Measurements from ENCODE around the gene IDS. TPM values are rescaled to one million over a fixed set of nuclear protein-coding genes. Genes with fewer than 3 reads are reported as not detected.

Gene IDS
- total RNA-seq, 2 donors from 2014 or later, result 23.9 to 32.5 TPM

DNA sequence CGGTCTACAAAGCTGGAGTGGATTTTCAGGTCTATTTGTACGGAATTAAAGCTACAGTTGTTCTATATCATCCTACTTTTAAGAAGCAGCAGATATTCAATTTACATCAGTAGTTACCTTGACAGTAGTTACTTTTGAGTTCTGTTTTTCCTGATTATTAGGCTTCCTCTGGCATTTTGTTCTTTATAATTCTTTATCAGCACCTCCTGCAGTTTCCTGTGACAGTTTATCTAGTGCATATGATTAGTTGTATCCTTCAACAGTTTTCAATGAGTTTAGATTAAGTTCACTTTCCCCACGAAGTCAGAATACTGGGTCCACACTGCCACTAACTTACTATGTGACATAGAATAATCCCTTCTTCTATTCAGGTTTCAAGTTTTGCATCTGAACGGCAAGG is 71.7 kb downstream of the IDS start:
- H3K9ac ChIP-seq (ENCODE audit: low read depth in 2 of 2, low read length in 2 of 2), result no peak overlapping the region

DNA sequence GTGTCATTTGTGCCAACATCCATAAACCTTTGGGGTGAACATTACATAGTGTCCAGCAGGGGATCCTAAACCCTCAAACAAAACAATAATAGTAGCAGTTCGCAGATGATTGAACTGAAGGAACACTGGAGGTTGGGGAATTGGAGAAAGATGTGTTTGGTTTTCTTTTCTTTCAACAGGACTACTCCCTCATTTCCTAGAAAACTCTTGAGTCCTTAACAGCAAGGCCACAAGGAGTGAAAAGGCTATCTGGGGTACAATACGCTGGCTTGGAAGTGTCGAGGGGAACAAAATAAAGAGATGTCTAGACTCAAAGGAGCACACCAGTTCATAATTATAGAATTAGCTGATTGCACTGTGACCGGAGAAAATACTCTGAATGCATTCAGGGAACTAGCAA is 72.1 kb downstream of the IDS start:
- H3K27me3 ChIP-seq, result no peaks in the 10 kb centered on the region
- no peaks in the 10 kb centered on the region for H3K36me3 ChIP-seq
- H3K4me1 ChIP-seq, result no peaks in the 10 kb centered on the region
- intact Hi-C loops (cut with DNase I), result no loop called here
- no peak overlapping the region for H3K4me3 ChIP-seq
- TF ChIP-seq, protein P1, sequence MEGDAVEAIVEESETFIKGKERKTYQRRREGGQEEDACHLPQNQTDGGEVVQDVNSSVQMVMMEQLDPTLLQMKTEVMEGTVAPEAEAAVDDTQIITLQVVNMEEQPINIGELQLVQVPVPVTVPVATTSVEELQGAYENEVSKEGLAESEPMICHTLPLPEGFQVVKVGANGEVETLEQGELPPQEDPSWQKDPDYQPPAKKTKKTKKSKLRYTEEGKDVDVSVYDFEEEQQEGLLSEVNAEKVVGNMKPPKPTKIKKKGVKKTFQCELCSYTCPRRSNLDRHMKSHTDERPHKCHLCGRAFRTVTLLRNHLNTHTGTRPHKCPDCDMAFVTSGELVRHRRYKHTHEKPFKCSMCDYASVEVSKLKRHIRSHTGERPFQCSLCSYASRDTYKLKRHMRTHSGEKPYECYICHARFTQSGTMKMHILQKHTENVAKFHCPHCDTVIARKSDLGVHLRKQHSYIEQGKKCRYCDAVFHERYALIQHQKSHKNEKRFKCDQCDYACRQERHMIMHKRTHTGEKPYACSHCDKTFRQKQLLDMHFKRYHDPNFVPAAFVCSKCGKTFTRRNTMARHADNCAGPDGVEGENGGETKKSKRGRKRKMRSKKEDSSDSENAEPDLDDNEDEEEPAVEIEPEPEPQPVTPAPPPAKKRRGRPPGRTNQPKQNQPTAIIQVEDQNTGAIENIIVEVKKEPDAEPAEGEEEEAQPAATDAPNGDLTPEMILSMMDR (IDR thresholded peaks at IDR 0.05), result no peak
- H3K9me3 ChIP-seq, result no peaks in the 10 kb centered on the region
- H3K27ac ChIP-seq, result no peak overlapping the region
- no peak overlapping the region for H3K9ac ChIP-seq (ENCODE audit: low read depth in 2 of 2, low read length in 2 of 2)
- no peak for DNase-seq

More for the DNA sequence above, 71.7 kb downstream of the IDS start:
- no peaks in the 10 kb centered on the region for H3K9me3 ChIP-seq
- TF ChIP-seq, protein P1 (IDR thresholded peaks at IDR 0.05), result no peak
- no peak overlapping the region for H3K27ac ChIP-seq
- no peaks in the 10 kb centered on the region for H3K27me3 ChIP-seq
- no peak overlapping the region for H3K4me3 ChIP-seq
- no peaks in the 10 kb centered on the region for H3K36me3 ChIP-seq
- H3K4me1 ChIP-seq, result no peaks in the 10 kb centered on the region
- no peak for DNase-seq
- intact Hi-C loops (cut with DNase I), result no loop called here

Other genes with a start within 250 kb of the IDS start
- 10 to 100 TPM; 27.1 to 30.9 TPM for gene EOLA1, start 35.7 kb upstream of the IDS start, total RNA-seq
- not detected for gene HSFX3, start 44.6 kb upstream of the IDS start, total RNA-seq
- gene MAGEA9B, start 82.2 kb upstream of the IDS start, total RNA-seq, result not detected
- gene HSFX2, start 90.0 kb upstream of the IDS start, total RNA-seq, result not detected
- 10 to 100 TPM; 12.5 to 18.8 TPM for gene TMEM185A, start 126.5 kb upstream of the IDS start, total RNA-seq
- gene MAGEA11, start 206.8 kb upstream of the IDS start, total RNA-seq, result not detected

Measured in colonic mucosa (tissue), 4 donors.